OCI-LY7 (cell line): Measurements from ENCODE around the gene GPSM1. TPM values are rescaled to one million over a fixed set of nuclear protein-coding genes. Genes with fewer than 3 reads are reported as not detected.

Experiments used
- BruUV-seq: library from RNA; stranded (reverse); fragments of 400-500 nt; replicated peaks from 2 replicates; lab custom pipeline; 2021; lab: Mats Ljungman, UMichigan
- CTCF ChIA-PET: fragments of 300-600 bp; sonication (Branson Sonifier 250); formaldehyde crosslinking; loops from one replicate; lab custom pipeline; 2022; ENCODE audit warnings: antibody characterized with exemption; ENCODE audit not compliant: unreplicated experiment; lab: Charles Lee
- POLR2A ChIA-PET: fragments of 300-600 bp; sonication (Branson Sonifier 250); formaldehyde crosslinking; loops from one replicate; lab custom pipeline; 2022; ENCODE audit warnings: antibody characterized with exemption; lab: Charles Lee
- DNase-seq: peaks from one replicate; pipeline ENCODE4 v3.0.0-alpha.2; 2015; ENCODE audit warnings: low spot score
- H2AFZ ChIP-seq: fragments of 200-600 bp; sonication (generic), shearing (Covaris generic); 2 replicates; pipeline ENCODE4 v1.6.1; 2014; ENCODE audit warnings: mild to moderate bottlenecking, antibody characterized with exemption, low read length, moderate library complexity
- H3K27ac ChIP-seq: fragments of 200-600 bp; sonication (generic); 2 replicates; pipeline ENCODE4 v1.5.1; 2014; ENCODE audit warnings: mixed run types, low read depth, mild to moderate bottlenecking, moderate library complexity, low read length, inconsistent platforms; ENCODE audit not compliant: poor library complexity, severe bottlenecking
- H3K36me3 ChIP-seq: fragments of 200-600 bp; sonication (generic); 2 replicates; pipeline ENCODE4 v1.6.1; 2014; ENCODE audit warnings: mild to moderate bottlenecking, antibody characterized with exemption, low read length, moderate library complexity, mixed read lengths; ENCODE audit not compliant: insufficient read depth
- H3K4me1 ChIP-seq: fragments of 200-600 bp; sonication (generic); 2 replicates; pipeline ENCODE4 v1.5.1; 2014; ENCODE audit warnings: mild to moderate bottlenecking, low read length; ENCODE audit not compliant: insufficient read depth, poor library complexity, severe bottlenecking
- H3K4me2 ChIP-seq: fragments of 200-600 bp; sonication (generic); 2 replicates; pipeline ENCODE4 v1.6.1; 2014; ENCODE audit warnings: mild to moderate bottlenecking, low read length
- H3K4me3 ChIP-seq: fragments of 200-600 bp; sonication (generic); 2 replicates; pipeline ENCODE4 v1.5.1; 2014; ENCODE audit warnings: mild to moderate bottlenecking, low read depth, low read length; ENCODE audit not compliant: poor library complexity, severe bottlenecking
- H3K79me2 ChIP-seq: fragments of 200-600 bp; sonication (generic); 2 replicates; pipeline ENCODE4 v1.6.1; 2016; ENCODE audit warnings: low read depth, mild to moderate bottlenecking, low read length, moderate library complexity, mixed read lengths; ENCODE audit not compliant: insufficient read depth
- H3K9me2 ChIP-seq: fragments of 200-600 bp; sonication (generic); 2 replicates; pipeline ENCODE4 v1.6.1; 2016; ENCODE audit warnings: mild to moderate bottlenecking, low read length, mixed read lengths; ENCODE audit not compliant: insufficient read depth
- H3K9me3 ChIP-seq: fragments of 200-600 bp; sonication (generic); 2 replicates; pipeline ENCODE4 v1.6.1; 2014; ENCODE audit warnings: mild to moderate bottlenecking, mixed run types, low read length, mixed read lengths
- H4K20me1 ChIP-seq: fragments of 200-600 bp; sonication (generic); 2 replicates; pipeline ENCODE4 v1.6.1; 2014; ENCODE audit warnings: mild to moderate bottlenecking, antibody characterized with exemption, low read length, moderate library complexity, mixed read lengths; ENCODE audit not compliant: insufficient read depth
- CTCF ChIP-seq: fragments of 200-600 bp; sonication (generic); conservative IDR thresholded peaks from 2 replicates; pipeline ENCODE4 v1.5.1; 2014; ENCODE audit warnings: mild to moderate bottlenecking, antibody characterized with exemption, low read length, moderate library complexity, mixed read lengths
- EZH2phosphoT487 ChIP-seq: fragments of 200-600 bp; sonication (generic); IDR thresholded peaks from 2 replicates; pipeline ENCODE4 v1.6.1; 2018; ENCODE audit warnings: low read depth, borderline replicate concordance, mild to moderate bottlenecking, mixed run types, antibody characterized with exemption, low read length, moderate library complexity, mixed read lengths
- intact Hi-C: fragments of 100-400 bp; cut with micrococcal nuclease; formaldehyde crosslinking; loops from one replicate; pipeline ENCODE4 v1.10.0; 2022; ENCODE audit not compliant: unreplicated experiment
- total RNA-seq, 2 experiments: library from RNA; depleted of rRNA in 1 of 2; stranded (reverse); fragments of >200 nt in 1 of 2; shearing (Covaris generic) in 1 of 2; gene quantifications; 2 replicates each; pipeline ENCODE4 v1.2.3, GENCODE V29; 2014 to 2022

GPSM1 gene
- total RNA-seq, 2 experiments from 2014 or later: not detected

GRCh38 chr9:136391737-136392537 is 64.6 kb downstream of the GPSM1 start:
- no peak for DNase-seq
- TF ChIP-seq CTCF (no peak), EZH2phosphoT487 (no peak)
- Histone ChIP-seq H3K27ac (no peak overlapping the region), H3K4me1 (no peaks in the 10 kb centered on the region), H4K20me1 (no peaks in the 10 kb centered on the region), H3K4me2 (no peak overlapping the region), H3K4me3 (no peak overlapping the region), H3K36me3 (peaks cover 96% of the 10 kb centered on the region), H3K9me2 (no peaks in the 10 kb centered on the region), H3K79me2 (no peaks in the 10 kb centered on the region), H3K9me3 (no peaks in the 10 kb centered on the region), H2AFZ (no peak overlapping the region)
- CTCF ChIA-PET: no interaction called here
- POLR2A ChIA-PET: no interaction called here
- intact Hi-C loops: no loop called here
- no TSS peak for BruUV-seq

GRCh38 chr9:136392538-136393449 is 65.5 kb downstream of the GPSM1 start:
- H3K9me3 ChIP-seq: no peaks in the 10 kb centered on the region
- DNase-seq: no peak
- no peak overlapping the region for H3K4me2 ChIP-seq
- H3K4me1 ChIP-seq: no peaks in the 10 kb centered on the region
- H3K27ac ChIP-seq: no peak overlapping the region
- ChIA-PET CTCF (no interaction called here), POLR2A (no interaction called here)
- no peak overlapping the region for H2AFZ ChIP-seq
- no peaks in the 10 kb centered on the region for H4K20me1 ChIP-seq
- TF ChIP-seq EZH2phosphoT487: no peak
- TF ChIP-seq CTCF: no peak
- H3K4me3 ChIP-seq: no peak overlapping the region
- no peaks in the 10 kb centered on the region for H3K9me2 ChIP-seq
- intact Hi-C loops: no loop called here
- H3K36me3 ChIP-seq: peaks cover 94% of the 10 kb centered on the region
- no TSS peak for BruUV-seq
- H3K79me2 ChIP-seq: peaks cover 2% of the 10 kb centered on the region
